Testis (tissue), 3 donors: Measurements from ENCODE around the gene ERFE. TPM values are rescaled to one million over a fixed set of nuclear protein-coding genes. Genes with fewer than 3 reads are reported as not detected.

Source experiments
- DNase-seq: peaks from one replicate; pipeline ENCODE4 v3.0.0-alpha.2; 2019
- H3K27ac ChIP-seq, 2 donors: fragments of 200-600 bp; sonication (generic); one replicate each; pipeline ENCODE4 v1.5.1; 2019
- H3K27me3 ChIP-seq: fragments of 200-600 bp; sonication (generic); one replicate; pipeline ENCODE4 v1.5.1; 2019
- H3K36me3 ChIP-seq: fragments of 200-600 bp; sonication (generic); one replicate; pipeline ENCODE4 v1.5.1; 2017; ENCODE audit warnings: low read depth; ENCODE audit errors: missing control alignments
- H3K4me1 ChIP-seq: fragments of 200-600 bp; sonication (generic); one replicate; pipeline ENCODE4 v1.5.1; 2019
- H3K4me3 ChIP-seq, 2 donors: fragments of 200-600 bp; sonication (generic); one replicate each; pipeline ENCODE4 v1.5.1; 2017 to 2019
- H3K9me3 ChIP-seq: fragments of 200-600 bp; sonication (generic); one replicate; pipeline ENCODE4 v1.5.1; 2017
- CTCF ChIP-seq, 3 experiments: fragments of 450-650 bp in 2 of 3; fragments of 200-600 bp in 1 of 3; sonication (generic) in 1 of 3; IDR thresholded peaks; one replicate each; pipeline ENCODE4 v1.5.1; 2016 to 2019; ENCODE audit warnings: antibody characterized with exemption in 3 of 3, mild to moderate bottlenecking in 2 of 3, moderate library complexity in 1 of 3
- POLR2A ChIP-seq: fragments of 450-650 bp; IDR thresholded peaks from one replicate; pipeline ENCODE4 v1.6.1; 2017; ENCODE audit warnings: antibody characterized with exemption, mild to moderate bottlenecking, moderate library complexity
- WGBS, 2 donors: methylation state at CpG; one replicate each; pipeline ENCODE4 v1.1.5; 2018; 5-methylcytosine and 5-hydroxymethylcytosine counted together
- intact Hi-C: fragments of 100-400 bp; cut with DNase I; formaldehyde crosslinking; loops from one replicate; pipeline ENCODE4 v1.15.1; 2023; ENCODE audit warnings: low total_unique reads
- polyA plus RNA-seq: library from polyadenylated mRNA; stranded (reverse); fragments of 350-450 nt; fragmentation: Illumina TruSeq; extraction: RNeasy Lipid Tissue Mini Kit (QIAGEN cat#74804); gene quantifications from one replicate; pipeline ENCODE4 v1.2.3, GENCODE V29; 2014; ENCODE audit warnings: low read depth, low replicate concordance; ENCODE audit not compliant: insufficient read depth
- total RNA-seq, 2 donors: library from RNA; depleted of rRNA; stranded (reverse); fragments of >200 nt; gene quantifications; one replicate each; pipeline ENCODE4 v1.2.3, GENCODE V29; 2016

Gene ERFE
- total and polyA plus RNA-seq, 3 donors from 2014 or later, result 9.5 to 31.0 (median 23.1) TPM

DNA sequence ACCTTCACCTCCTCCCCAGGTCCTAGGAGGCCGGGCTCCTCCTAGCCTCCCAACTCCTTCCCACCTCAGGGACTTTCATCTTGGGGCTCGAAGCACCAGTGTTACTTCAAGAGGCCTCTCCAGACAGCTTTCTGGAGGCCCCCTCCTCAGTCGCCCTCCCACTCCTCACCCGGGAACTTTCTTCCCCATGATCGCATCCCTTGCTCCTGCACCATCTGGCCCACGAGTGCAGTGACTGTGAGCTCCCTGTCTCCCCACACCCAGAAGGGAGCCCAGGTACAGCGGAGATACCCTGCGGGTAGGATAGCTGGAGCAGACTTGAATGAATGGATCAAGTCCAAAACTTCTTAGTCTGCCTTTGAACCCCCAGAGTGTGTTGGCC lies 6.1 kb downstream of the ERFE start:
- intact Hi-C loops, result no loop called here
- Histone ChIP-seq H3K4me3 (no peak overlapping the region), H3K36me3 (no peaks in the 10 kb centered on the region), H3K4me1 (peaks cover 11% of the 10 kb centered on the region), H3K27me3 (no peaks in the 10 kb centered on the region), H3K27ac (no peak overlapping the region), H3K9me3 (no peaks in the 10 kb centered on the region)
- DNase-seq, result no peak
- 75 to 83% methylated on average over 8 of the region's 8 CpGs for WGBS, 2 donors
- TF ChIP-seq CTCF (IDR thresholded peaks at IDR 0.05), result no peak
- TF ChIP-seq POLR2A, result no peak

DNA sequence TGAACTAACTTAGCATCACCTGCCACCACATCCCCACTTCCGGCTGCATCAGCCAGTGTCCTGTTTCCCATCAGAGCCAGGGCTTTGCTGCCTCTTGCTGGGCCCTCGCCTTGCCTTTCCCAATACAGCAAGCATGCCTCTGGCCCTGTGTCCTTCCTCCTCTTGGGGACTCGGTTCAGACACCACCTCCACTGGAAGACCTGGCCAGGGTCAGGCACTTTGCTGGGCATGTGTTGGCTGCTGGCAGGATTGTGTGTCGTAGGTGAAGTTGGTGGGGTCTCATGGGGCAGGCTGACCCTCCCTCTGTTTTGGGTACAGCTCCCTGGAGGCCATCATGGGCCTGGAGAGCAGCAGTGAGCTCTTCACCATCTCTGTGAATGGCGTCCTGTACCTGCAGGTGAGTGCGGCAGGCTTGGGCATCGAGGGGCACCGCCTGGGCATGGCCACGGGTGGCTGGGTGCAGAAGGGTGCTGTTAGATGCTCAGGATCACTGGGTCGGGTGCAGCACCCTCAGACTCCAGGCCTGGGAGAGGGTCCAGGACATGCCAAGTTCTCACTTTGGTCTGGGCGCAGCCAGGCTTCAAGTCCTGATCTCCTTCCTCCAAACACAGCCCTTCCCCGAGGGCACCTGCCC lies 6.6 kb downstream of the ERFE start:
- no peak overlapping the region for H3K4me3 ChIP-seq
- intact Hi-C loops, result no loop called here
- H3K27me3 ChIP-seq, result no peaks in the 10 kb centered on the region
- DNase-seq, result no peak
- no peaks in the 10 kb centered on the region for H3K36me3 ChIP-seq
- WGBS, 2 donors, result 88 to 94% methylated on average over 3 to 12 of the region's 12 CpGs
- no peak for TF ChIP-seq POLR2A
- no peak for TF ChIP-seq CTCF (IDR thresholded peaks at IDR 0.05)
- peaks cover 14% of the 10 kb centered on the region for H3K4me1 ChIP-seq
- no peak overlapping the region for H3K27ac ChIP-seq
- no peaks in the 10 kb centered on the region for H3K9me3 ChIP-seq

- DNase-seq, result peak; percentile 47
- H3K27ac ChIP-seq, result no peak overlapping the region
Measured at GRCh38 chr2:238166391-238167343, 7.9 kb downstream of the ERFE start.

GRCh38 chr2:238167344-238167715 lies 8.6 kb downstream of the ERFE start:
- Histone ChIP-seq H3K27ac (no peak overlapping the region), H3K4me1 (peaks cover 14% of the 10 kb centered on the region), H3K4me3 (no peak overlapping the region), H3K9me3 (no peaks in the 10 kb centered on the region), H3K27me3 (no peaks in the 10 kb centered on the region), H3K36me3 (no peaks in the 10 kb centered on the region)
- 80 to 89% methylated on average over 7 of the region's 7 CpGs for WGBS, 2 donors
- intact Hi-C loops, result no loop called here
- DNase-seq, result no peak
- no peak for TF ChIP-seq POLR2A
- no peak for TF ChIP-seq CTCF (IDR thresholded peaks at IDR 0.05)

More at GRCh38 chr2:238166391-238167343, 7.9 kb downstream of the ERFE start:
- WGBS, 2 donors, result 55 to 56% methylated on average over 13 to 24 of the region's 24 CpGs
- Histone ChIP-seq H3K9me3 (no peaks in the 10 kb centered on the region), H3K36me3 (no peaks in the 10 kb centered on the region), H3K4me1 (peaks cover 14% of the 10 kb centered on the region), H3K4me3 (no peak overlapping the region), H3K27me3 (no peaks in the 10 kb centered on the region)
- TF ChIP-seq POLR2A (no peak), CTCF (IDR thresholded peaks at IDR 0.05) (no peak)
- intact Hi-C loops, result no loop called here
